ENCODE data around the gene DNAJC12.
"Not testable (repeated sequence)": the region's sequence is repeated elsewhere in the genome, so short reads cannot be mapped to it uniquely, and the experiment has no call there.

DNAJC12 gene

GRCh38 chr10:67837541-67838314 is at the start of gene DNAJC12:
Gene DNAJC12, minus strand, starts transcription at chr10:67838188. Its CDS starts 177 bp downstream, at chr10:67838011.
- DNase-seq (ENCODE audit: low read depth): no peak
- no peak within 1 kb of the TSS for H3K4me3 ChIP-seq (ENCODE audit: low read depth, low read length)
- no peak for TF ChIP-seq CTCF (IDR thresholded peaks at IDR 0.05; ENCODE audit: low read depth, low read length, missing control alignments)

- peak; percentile 31 for DNase-seq (ENCODE audit: low read depth)
- H3K4me3 ChIP-seq (ENCODE audit: low read depth, low read length): peak overlapping the region; percentile 93
- TF ChIP-seq CTCF (IDR thresholded peaks at IDR 0.05; ENCODE audit: low read depth, low read length, missing control alignments): no peak
Measured at GRCh38 chr10:67884842-67885670, 47.1 kb upstream of the DNAJC12 start.

DNA sequence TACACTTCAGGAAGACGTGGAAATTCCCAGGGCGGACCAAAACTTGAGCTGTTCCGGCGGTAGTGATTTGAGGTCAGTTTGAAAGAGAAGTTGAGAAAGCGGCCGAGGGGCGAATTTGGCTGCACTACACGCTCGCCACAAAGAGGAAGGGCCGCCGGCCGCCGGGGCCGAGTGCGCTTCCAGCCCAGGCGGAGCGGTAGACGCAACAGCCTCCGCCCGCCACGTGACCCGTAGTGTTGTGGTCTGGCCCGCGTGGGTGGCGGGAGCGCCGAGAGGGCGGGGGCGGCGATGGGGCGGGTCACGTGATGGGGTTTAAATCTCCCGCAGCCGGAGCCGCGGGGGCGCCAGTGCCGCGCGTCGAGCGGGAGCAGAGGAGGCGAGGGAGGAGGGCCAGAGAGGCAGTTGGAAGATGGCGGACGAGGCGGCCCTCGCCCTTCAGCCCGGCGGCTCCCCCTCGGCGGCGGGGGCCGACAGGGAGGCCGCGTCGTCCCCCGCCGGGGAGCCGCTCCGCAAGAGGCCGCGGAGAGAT is 46.4 kb upstream of the DNAJC12 start, which contains the start of gene SIRT1:
SIRT1 (plus strand) TSS at position 344 of the 529 bp plus-strand sequence; CDS start at position 410, 66 bp downstream.
- no peak for TF ChIP-seq CTCF (IDR thresholded peaks at IDR 0.05; ENCODE audit: low read depth, low read length, missing control alignments)
- DNase-seq (ENCODE audit: low read depth): peak; percentile 82
- peak within 1 kb of the TSS; percentile 93 for H3K4me3 ChIP-seq (ENCODE audit: low read depth, low read length)

GRCh38 chr10:67883710-67884312 is 45.8 kb upstream of the DNAJC12 start:
- H3K4me3 ChIP-seq (ENCODE audit: low read depth, low read length): peak overlapping the region; percentile 93
- TF ChIP-seq CTCF (IDR thresholded peaks at IDR 0.05; ENCODE audit: low read depth, low read length, missing control alignments): no peak
- no peak for DNase-seq (ENCODE audit: low read depth)

GRCh38 chr10:67878133-67878532 is 40.1 kb upstream of the DNAJC12 start:
- no peak for TF ChIP-seq CTCF (IDR thresholded peaks at IDR 0.05; ENCODE audit: low read depth, low read length, missing control alignments)
- no peak overlapping the region for H3K4me3 ChIP-seq (ENCODE audit: low read depth, low read length)
- DNase-seq (ENCODE audit: low read depth): no peak

- H3K4me3 ChIP-seq (ENCODE audit: low read depth, low read length); DNase-seq (ENCODE audit: low read depth): not testable (repeated sequence)
Measured at GRCh38 chr10:67877421-67877820, 39.4 kb upstream of the DNAJC12 start.
